Neural cell (in vitro differentiated cells): ENCODE data around the gene ZNF534. TPM values are rescaled to one million over a fixed set of nuclear protein-coding genes. Genes with fewer than 3 reads are reported as not detected.

Experiments used
- H2AFZ ChIP-seq: fragments of 200-600, 300-800 bp; sonication (generic), shearing (Covaris generic); 2 replicates; pipeline ENCODE4 v1.6.0; 2014; ENCODE audit warnings: low read depth, mild to moderate bottlenecking, antibody characterized with exemption, low read length, moderate library complexity
- H3F3A ChIP-seq: fragments of 200-600 bp; shearing (Covaris generic); 2 replicates; pipeline ENCODE4 v1.6.1; 2016; ENCODE audit warnings: mild to moderate bottlenecking, moderate library complexity, mixed read lengths, antibody characterized with exemption, low read length; ENCODE audit not compliant: insufficient read depth, poor library complexity, severe bottlenecking
- H3K27ac ChIP-seq: fragments of 200-600, 300-800 bp; sonication (generic), shearing (Covaris generic); 2 replicates; pipeline ENCODE4 v1.5.1; 2014; ENCODE audit warnings: mild to moderate bottlenecking, low read length, moderate library complexity
- H3K27me3 ChIP-seq: fragments of 300-800, 200-600 bp; sonication (generic), shearing (Covaris generic); 2 replicates; pipeline ENCODE4 v1.6.0; 2014; ENCODE audit warnings: mild to moderate bottlenecking, low read depth, low read length, moderate library complexity; ENCODE audit not compliant: insufficient read depth
- H3K36me3 ChIP-seq: fragments of 300-800, 200-600 bp; sonication (generic), shearing (Covaris generic); 2 replicates; pipeline ENCODE4 v1.5.1; 2014; ENCODE audit warnings: mild to moderate bottlenecking, antibody characterized with exemption, low read length, moderate library complexity; ENCODE audit not compliant: insufficient read depth
- H3K4me2 ChIP-seq: fragments of 300-800, 200-600 bp; sonication (generic), shearing (Covaris generic); 2 replicates; pipeline ENCODE4 v1.6.0; 2014; ENCODE audit warnings: mild to moderate bottlenecking, low read length
- H3K4me3 ChIP-seq: fragments of 300-800, 200-600 bp; sonication (generic), shearing (Covaris generic); 2 replicates; pipeline ENCODE4 v1.5.1; 2014; ENCODE audit warnings: mild to moderate bottlenecking, low read length, moderate library complexity
- H3K79me2 ChIP-seq: fragments of 200-600 bp; shearing (Covaris generic); replicated peaks from 2 replicates; pipeline ENCODE4 v1.6.0; 2014; ENCODE audit warnings: mild to moderate bottlenecking, low read length, moderate library complexity; ENCODE audit not compliant: insufficient read depth
- H3K9ac ChIP-seq: fragments of 300-800, 200-600 bp; sonication (generic), shearing (Covaris generic); 2 replicates; pipeline ENCODE4 v1.6.1; 2016; ENCODE audit warnings: mild to moderate bottlenecking, low read length, mixed read lengths
- H3K9me2 ChIP-seq: fragments of 200-600 bp; shearing (Covaris generic); 2 replicates; pipeline ENCODE4 v1.6.1; 2016; ENCODE audit warnings: mild to moderate bottlenecking, low read length, mixed read lengths; ENCODE audit not compliant: insufficient read depth
- H3K9me3 ChIP-seq: fragments of 200-600, 300-800 bp; sonication (generic), shearing (Covaris generic); 2 replicates; pipeline ENCODE4 v1.6.1; 2016; ENCODE audit warnings: mild to moderate bottlenecking, mixed run types, low read length, moderate library complexity, mixed read lengths
- H4K20me1 ChIP-seq: fragments of 200-600 bp; shearing (Covaris generic); 2 replicates; pipeline ENCODE4 v1.6.1; 2016; ENCODE audit warnings: mild to moderate bottlenecking, mixed run types; ENCODE audit not compliant: insufficient read depth
- EP300 ChIP-seq: fragments of 450-650 bp; conservative IDR thresholded peaks from 2 replicates; pipeline ENCODE4 v1.6.1; 2014; ENCODE audit warnings: antibody characterized with exemption, mild to moderate bottlenecking, moderate library complexity; ENCODE audit not compliant: poor library complexity, severe bottlenecking
- EZH2 ChIP-seq: fragments of 200-600, 300-800 bp; shearing (Covaris generic), sonication (generic); IDR thresholded peaks from 2 replicates; pipeline ENCODE4 v1.6.1; 2014; ENCODE audit warnings: antibody characterized with exemption, low read length, borderline replicate concordance, mild to moderate bottlenecking; ENCODE audit not compliant: insufficient read depth, poor library complexity, severe bottlenecking
- MXI1 ChIP-seq: fragments of 450-650 bp; conservative IDR thresholded peaks from 2 replicates; pipeline ENCODE4 v1.6.1; 2014; ENCODE audit warnings: antibody characterized with exemption, mild to moderate bottlenecking; ENCODE audit not compliant: poor library complexity, severe bottlenecking
- POLR2AphosphoS5 ChIP-seq: IDR thresholded peaks from 2 replicates; pipeline ENCODE4 v1.6.1; 2012
- RAD21 ChIP-seq: fragments of 450-650 bp; conservative IDR thresholded peaks from 2 replicates; pipeline ENCODE4 v1.6.1; 2014; ENCODE audit warnings: antibody characterized with exemption, mild to moderate bottlenecking, moderate library complexity
- SMC3 ChIP-seq: fragments of 450-650 bp; conservative IDR thresholded peaks from 2 replicates; pipeline ENCODE4 v1.6.1; 2014; ENCODE audit warnings: antibody characterized with exemption, mild to moderate bottlenecking, moderate library complexity; ENCODE audit not compliant: poor library complexity
- TAF1 ChIP-seq: IDR thresholded peaks from 2 replicates; pipeline ENCODE4 v1.6.1; 2012; ENCODE audit warnings: low read depth
- polyA plus RNA-seq: library from polyadenylated mRNA; depleted of rRNA; stranded (reverse); fragments of >200 nt; gene quantifications from 2 replicates; pipeline ENCODE4 v1.2.3, GENCODE V29; 2014
- TF ChIP-seq, protein P1 (sequence below): IDR thresholded peaks from 2 replicates; pipeline ENCODE4 v1.6.1; 2012; ENCODE audit warnings: borderline replicate concordance
- TF ChIP-seq, protein P2 (sequence below): fragments of 450-650 bp; IDR thresholded peaks from 2 replicates; pipeline ENCODE4 v1.5.1; 2014; ENCODE audit warnings: antibody characterized with exemption, mild to moderate bottlenecking, moderate library complexity; ENCODE audit not compliant: poor library complexity, severe bottlenecking

Gene ZNF534
- polyA plus RNA-seq, 1 donor from 2014 or later = 1.1 TPM

DNA sequence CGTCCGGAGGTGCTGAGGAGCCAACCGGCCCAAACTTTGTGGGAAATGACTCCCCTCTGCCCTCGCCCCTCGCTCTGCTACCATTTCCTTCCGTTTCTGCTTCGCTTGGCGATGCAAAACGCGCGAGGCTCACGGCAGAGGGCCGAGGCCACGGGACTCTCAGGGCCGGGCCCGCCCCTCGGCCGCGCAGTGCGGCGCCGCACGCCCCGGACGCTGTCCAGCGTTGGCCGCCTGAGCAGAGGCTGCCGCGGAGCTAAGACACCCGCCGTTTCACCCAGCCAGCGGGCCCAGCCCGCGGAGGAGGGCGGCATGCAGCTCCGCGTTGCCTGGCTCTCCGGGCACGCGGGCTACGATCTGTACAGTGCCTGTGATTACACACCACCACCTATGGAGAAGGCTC, 22.3 kb downstream of the ZNF534 start:
- no peak overlapping the region for H2AFZ ChIP-seq
- no peak overlapping the region for H3K27ac ChIP-seq
- no peaks in the 10 kb centered on the region for H4K20me1 ChIP-seq
- H3K9me3 ChIP-seq = no peaks in the 10 kb centered on the region
- no peak overlapping the region for H3K9ac ChIP-seq
- H3F3A ChIP-seq = no peaks in the 10 kb centered on the region
- no peak overlapping the region for H3K4me3 ChIP-seq
- H3K27me3 ChIP-seq = no peaks in the 10 kb centered on the region
- TF ChIP-seq TAF1 (no peak), POLR2AphosphoS5 (no peak), MXI1 (no peak), RAD21 (no peak), EZH2 (no peak), EP300 (no peak), SMC3 (no peak)
- TF ChIP-seq, protein P1, sequence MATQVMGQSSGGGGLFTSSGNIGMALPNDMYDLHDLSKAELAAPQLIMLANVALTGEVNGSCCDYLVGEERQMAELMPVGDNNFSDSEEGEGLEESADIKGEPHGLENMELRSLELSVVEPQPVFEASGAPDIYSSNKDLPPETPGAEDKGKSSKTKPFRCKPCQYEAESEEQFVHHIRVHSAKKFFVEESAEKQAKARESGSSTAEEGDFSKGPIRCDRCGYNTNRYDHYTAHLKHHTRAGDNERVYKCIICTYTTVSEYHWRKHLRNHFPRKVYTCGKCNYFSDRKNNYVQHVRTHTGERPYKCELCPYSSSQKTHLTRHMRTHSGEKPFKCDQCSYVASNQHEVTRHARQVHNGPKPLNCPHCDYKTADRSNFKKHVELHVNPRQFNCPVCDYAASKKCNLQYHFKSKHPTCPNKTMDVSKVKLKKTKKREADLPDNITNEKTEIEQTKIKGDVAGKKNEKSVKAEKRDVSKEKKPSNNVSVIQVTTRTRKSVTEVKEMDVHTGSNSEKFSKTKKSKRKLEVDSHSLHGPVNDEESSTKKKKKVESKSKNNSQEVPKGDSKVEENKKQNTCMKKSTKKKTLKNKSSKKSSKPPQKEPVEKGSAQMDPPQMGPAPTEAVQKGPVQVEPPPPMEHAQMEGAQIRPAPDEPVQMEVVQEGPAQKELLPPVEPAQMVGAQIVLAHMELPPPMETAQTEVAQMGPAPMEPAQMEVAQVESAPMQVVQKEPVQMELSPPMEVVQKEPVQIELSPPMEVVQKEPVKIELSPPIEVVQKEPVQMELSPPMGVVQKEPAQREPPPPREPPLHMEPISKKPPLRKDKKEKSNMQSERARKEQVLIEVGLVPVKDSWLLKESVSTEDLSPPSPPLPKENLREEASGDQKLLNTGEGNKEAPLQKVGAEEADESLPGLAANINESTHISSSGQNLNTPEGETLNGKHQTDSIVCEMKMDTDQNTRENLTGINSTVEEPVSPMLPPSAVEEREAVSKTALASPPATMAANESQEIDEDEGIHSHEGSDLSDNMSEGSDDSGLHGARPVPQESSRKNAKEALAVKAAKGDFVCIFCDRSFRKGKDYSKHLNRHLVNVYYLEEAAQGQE = no peak
- TF ChIP-seq, protein P2, sequence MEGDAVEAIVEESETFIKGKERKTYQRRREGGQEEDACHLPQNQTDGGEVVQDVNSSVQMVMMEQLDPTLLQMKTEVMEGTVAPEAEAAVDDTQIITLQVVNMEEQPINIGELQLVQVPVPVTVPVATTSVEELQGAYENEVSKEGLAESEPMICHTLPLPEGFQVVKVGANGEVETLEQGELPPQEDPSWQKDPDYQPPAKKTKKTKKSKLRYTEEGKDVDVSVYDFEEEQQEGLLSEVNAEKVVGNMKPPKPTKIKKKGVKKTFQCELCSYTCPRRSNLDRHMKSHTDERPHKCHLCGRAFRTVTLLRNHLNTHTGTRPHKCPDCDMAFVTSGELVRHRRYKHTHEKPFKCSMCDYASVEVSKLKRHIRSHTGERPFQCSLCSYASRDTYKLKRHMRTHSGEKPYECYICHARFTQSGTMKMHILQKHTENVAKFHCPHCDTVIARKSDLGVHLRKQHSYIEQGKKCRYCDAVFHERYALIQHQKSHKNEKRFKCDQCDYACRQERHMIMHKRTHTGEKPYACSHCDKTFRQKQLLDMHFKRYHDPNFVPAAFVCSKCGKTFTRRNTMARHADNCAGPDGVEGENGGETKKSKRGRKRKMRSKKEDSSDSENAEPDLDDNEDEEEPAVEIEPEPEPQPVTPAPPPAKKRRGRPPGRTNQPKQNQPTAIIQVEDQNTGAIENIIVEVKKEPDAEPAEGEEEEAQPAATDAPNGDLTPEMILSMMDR = no peak
- H3K36me3 ChIP-seq = no peaks in the 10 kb centered on the region
- no peaks in the 10 kb centered on the region for H3K79me2 ChIP-seq
- H3K4me2 ChIP-seq = no peak overlapping the region
- no peaks in the 10 kb centered on the region for H3K9me2 ChIP-seq

DNA sequence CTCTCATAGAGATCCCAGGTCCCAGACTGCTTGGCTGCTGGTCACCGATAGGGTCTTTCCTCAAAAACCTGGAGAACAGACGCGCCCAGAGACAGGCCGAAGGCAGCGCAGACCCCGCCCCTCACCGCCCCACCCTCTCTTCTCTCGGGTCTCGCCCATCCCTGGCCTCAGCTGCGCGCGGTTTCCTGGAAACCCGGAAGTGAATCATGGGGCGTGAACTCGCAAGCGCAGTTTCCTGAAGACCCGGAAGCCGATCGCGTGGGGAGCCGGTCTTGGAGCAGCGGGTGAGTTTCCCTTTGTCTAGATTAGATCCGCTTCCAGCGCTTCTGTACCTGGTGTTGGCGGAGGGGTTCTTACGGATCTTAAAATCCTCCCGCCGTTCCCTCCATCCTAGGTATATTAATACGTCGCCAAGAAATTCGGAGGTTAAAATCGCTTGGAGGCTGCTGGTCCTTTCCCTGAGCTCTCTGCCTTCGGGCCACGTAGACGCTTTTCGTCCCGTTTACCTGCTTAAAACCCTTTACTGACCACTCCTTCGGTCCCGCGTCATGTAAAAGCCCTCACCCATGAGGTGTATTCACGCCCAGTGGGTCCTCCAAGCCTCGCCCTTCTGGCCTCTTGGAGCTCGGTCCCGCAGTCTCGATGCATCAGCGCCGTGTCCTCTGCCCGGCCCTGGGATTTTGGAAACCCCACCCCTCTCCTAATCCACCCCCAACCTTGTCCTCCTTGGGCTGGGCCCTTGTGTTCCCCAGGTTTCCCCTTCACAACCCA, 24.6 kb downstream of the ZNF534 start, which contains the start of gene ZNF578:
Gene ZNF578, plus strand, starts transcription at position 230 of the 771 bp plus-strand sequence. CDS start 48,293 bp downstream, outside the sequence.
- Histone ChIP-seq H3K4me2 (no peak within 1 kb of the TSS), H3K9me2 (no peaks in the 10 kb centered on the region), H3K9ac (no peak within 1 kb of the TSS), H3K27me3 (no peaks in the 10 kb centered on the region), H3K9me3 (no peaks in the 10 kb centered on the region), H3K79me2 (no peaks in the 10 kb centered on the region), H3F3A (no peaks in the 10 kb centered on the region), H3K36me3 (no peaks in the 10 kb centered on the region), H3K4me3 (no peak within 1 kb of the TSS), H3K27ac (no peak within 1 kb of the TSS), H4K20me1 (no peaks in the 10 kb centered on the region), H2AFZ (no peak within 1 kb of the TSS)
- TF ChIP-seq POLR2AphosphoS5 (no peak), MXI1 (no peak), EZH2 (no peak), EP300 (no peak), TAF1 (no peak), SMC3 (no peak), RAD21 (no peak)
- TF ChIP-seq, protein P1 = no peak
- TF ChIP-seq, protein P2 = no peak
